SH-SY5Y (cell line): ENCODE measurements around the gene CROCC.

ENCODE experiments used
- GATA2 ChIP-seq: IDR thresholded peaks from 2 replicates; pipeline ENCODE4 v1.6.1; 2011; ENCODE audit warnings: mild to moderate bottlenecking, low read depth, low read length
- GATA3 ChIP-seq: IDR thresholded peaks from 2 replicates; pipeline ENCODE4 v1.6.1; 2011; ENCODE audit warnings: low read depth, mild to moderate bottlenecking, low read length, moderate library complexity

GRCh38 chr1:16954579-16954978, 32.8 kb downstream of the CROCC start:
- TF ChIP-seq GATA3 (no peak), GATA2 (no peak)
